ENCODE data around the gene GPN2. TPM values are rescaled to one million over a fixed set of nuclear protein-coding genes. Genes with fewer than 3 reads are reported as not detected.

The GPN2 gene
- total RNA-seq, result 10 to 100 TPM; 44.3 to 45.6 TPM

DNA sequence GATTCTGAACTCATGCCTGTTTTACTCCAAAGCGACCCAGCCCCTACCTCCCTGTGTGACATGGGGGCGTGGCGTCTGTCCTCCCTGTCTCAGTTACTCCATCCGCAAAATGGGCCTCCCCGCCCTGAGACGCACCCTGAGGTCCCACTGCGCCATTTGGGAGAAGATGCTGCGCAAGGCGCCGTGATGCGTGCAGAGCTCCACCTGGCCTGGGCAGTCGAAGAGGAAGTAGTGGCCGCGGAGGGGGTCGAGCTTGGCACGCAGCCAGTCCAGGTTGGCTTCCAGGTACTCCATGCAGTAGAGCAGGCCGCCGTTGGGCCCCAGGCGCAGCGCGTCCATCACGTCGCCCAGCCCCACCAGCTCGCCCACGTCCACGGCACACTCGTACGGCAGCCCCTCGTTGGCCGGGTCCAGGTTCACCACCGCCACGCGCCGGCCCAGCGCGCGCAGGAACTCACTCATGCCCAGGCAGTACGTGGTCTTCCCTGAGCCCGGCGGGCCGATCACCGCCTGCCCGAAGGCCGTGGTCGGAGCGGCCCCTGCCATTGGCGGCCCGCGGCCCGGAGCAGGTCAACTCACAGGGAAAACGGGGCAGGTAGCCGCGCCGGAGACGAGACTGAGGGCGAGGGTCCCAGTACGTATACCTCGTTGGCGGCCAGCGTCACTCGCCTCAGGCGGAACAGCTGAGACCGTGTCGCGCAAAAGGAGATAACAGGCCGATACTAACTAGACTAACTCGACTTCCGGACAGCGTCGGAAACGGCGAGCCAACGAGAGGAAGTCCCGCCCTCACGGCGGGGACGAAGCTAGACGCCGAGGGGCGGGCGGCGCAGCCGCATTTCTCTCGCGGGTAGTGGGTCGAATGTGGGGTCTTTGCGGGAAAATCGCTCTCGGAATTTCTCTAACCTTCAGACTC is at the start of gene GPN2:
TSS of gene GPN2 (minus strand) at position 733 of the 916 bp plus-strand sequence. CDS start at position 546, 187 bp downstream.
- Mint-ChIP-seq H3K36me3 (ENCODE audit: low read depth) (peaks cover 44% of the 10 kb centered on the region), H3K9me3 (ENCODE audit: low read depth) (no peaks in the 10 kb centered on the region)
- CTCF ChIA-PET, result interaction anchor here (0.6 to 2.4 kb wide), 13 partner anchors 8 to 305 kb away, joined by 3 to 20 read pairs (median 3); partner anchors contain the start of gene GPATCH3

DNA sequence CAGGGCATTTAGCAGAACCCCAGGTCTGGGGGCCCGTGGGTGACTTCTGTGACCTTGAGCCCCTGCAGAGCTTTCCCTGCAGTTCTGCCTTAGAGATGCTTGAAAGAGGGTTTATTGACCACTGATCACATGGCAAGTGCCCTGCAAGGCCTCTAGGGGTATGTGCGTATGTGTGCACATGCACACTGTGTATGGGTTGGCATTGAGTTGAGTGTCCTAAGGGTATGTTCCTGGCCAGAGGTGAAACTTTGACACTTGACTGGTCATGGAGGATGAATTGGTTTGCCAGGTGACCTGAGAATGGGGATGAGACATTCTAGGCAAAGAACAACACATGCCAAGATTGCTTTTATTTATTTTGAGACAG is 48.6 kb upstream of the GPN2 start:
- Mint-ChIP-seq H3K9me3 (ENCODE audit: low read depth) (no peaks in the 10 kb centered on the region), H3K27me3 (no peaks in the 10 kb centered on the region), H3K36me3 (ENCODE audit: low read depth) (peaks cover 31% of the 10 kb centered on the region), H3K4me1 (no peaks in the 10 kb centered on the region), H3K4me3 (no peak overlapping the region), H3K27ac (no peak overlapping the region)
- DNase-seq (no peak), ATAC-seq (no peak)
- intact Hi-C loops (cut with DNase I, micrococcal nuclease), result no loop called here
- ChIA-PET POLR2A (interaction anchor here (0.6 kb wide), 1 partner anchor 75 kb away, joined by 3 read pairs; no protein-coding TSS in a partner anchor), CTCF (no interaction called here)

More for the DNA sequence above, at the start of gene GPN2:
- POLR2A ChIA-PET, result interaction anchor here (0.5 to 2.6 kb wide), 14 partner anchors 10 to 1358 kb away, joined by 3 to 20 read pairs (median 4); partner anchors contain the start of genes DHDDS, GPATCH3 and NUDC
- DNase-seq (peak; percentile 86), ATAC-seq (peak; percentile 97)
- H3K27me3 Mint-ChIP-seq, result no peaks in the 10 kb centered on the region
- intact Hi-C loops (cut with DNase I, micrococcal nuclease), result loop anchor here (1.0 to 2.0 kb wide), 5 partner anchors 10 to 265 kb away; partner anchors contain the start of genes GPATCH3 (in 2 of the 2), NUDC (in 2 of the 2) and SLC9A1 (in 1 of the 2)
- H3K27ac Mint-ChIP-seq, result peak within 1 kb of the TSS; percentile 91
- H3K4me3 Mint-ChIP-seq, result peak within 1 kb of the TSS; percentile 92
- H3K4me1 Mint-ChIP-seq, result peaks cover 22% of the 10 kb centered on the region

DNA sequence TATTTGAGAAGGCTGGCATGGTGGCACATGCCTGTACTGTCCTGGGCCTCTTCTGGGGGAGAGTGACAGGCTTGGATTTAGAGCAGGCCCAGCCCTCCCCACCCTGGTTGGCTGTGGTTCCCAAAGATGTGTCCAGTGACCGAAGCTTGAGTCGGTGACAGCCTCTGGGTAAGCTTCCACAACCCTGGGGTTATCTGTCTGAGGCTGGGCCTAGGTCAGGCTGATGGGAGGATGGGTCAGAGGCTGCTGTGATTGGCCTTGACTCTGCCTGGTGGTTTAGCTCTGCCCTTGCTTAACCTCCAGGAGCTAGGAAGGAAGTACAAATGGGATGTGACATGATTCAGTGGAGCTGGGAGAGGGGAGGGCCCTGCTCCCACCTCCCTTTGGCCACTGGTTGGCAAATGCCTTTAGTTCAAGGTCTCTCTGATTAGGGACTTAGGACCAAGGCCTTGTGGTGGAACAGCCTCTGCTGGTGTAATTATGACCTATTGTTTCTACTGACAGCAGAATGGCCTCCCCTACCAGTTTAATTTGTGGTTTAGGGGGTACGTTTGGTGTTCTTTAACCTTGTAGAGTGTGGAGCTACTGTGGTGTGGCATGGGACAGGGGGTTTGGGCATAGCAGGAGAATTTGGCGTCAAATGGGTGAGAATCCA is 48.0 kb upstream of the GPN2 start:
- CTCF ChIA-PET, result interaction anchor here (0.8 kb wide), 1 partner anchor 52 kb away, joined by 3 read pairs; no protein-coding TSS in a partner anchor

DNA sequence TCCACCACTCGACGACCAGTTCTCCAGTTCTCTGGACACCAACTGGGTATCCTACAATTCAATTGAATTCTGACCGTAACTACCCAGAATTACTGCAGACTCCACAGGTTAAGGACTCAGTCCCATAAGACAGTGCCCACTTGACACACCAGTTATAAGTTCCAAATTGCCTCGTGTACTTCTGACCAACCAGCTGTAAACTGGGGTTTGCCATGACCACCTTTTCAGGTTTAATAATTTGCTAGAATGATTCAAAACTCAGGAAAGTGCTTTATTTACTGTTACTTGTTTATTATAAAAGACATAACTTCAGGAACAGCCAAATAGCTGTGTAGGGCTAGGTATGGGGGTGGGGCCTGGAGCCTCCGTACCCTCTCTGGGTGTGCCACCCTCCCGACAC is 46.7 kb upstream of the GPN2 start:
- Mint-ChIP-seq H3K9me3 (ENCODE audit: low read depth) (no peaks in the 10 kb centered on the region), H3K27ac (no peak overlapping the region), H3K4me3 (no peak overlapping the region), H3K36me3 (ENCODE audit: low read depth) (peaks cover 25% of the 10 kb centered on the region), H3K27me3 (no peaks in the 10 kb centered on the region), H3K4me1 (no peaks in the 10 kb centered on the region)
- CTCF ChIA-PET, result no interaction called here
- ATAC-seq, result no peak
- no peak for DNase-seq
- POLR2A ChIA-PET, result no interaction called here
- intact Hi-C loops (cut with DNase I, micrococcal nuclease), result no loop called here

More for the DNA sequence above, 48.0 kb upstream of the GPN2 start:
- H3K4me1 Mint-ChIP-seq, result no peaks in the 10 kb centered on the region
- no peaks in the 10 kb centered on the region for H3K27me3 Mint-ChIP-seq
- H3K36me3 Mint-ChIP-seq (ENCODE audit: low read depth), result peaks cover 29% of the 10 kb centered on the region
- intact Hi-C loops (cut with DNase I, micrococcal nuclease), result no loop called here
- POLR2A ChIA-PET, result interaction anchor here (0.6 kb wide), 2 partner anchors 13 to 74 kb away, joined by 3 to 5 read pairs; no protein-coding TSS in a partner anchor
- no peak for ATAC-seq
- no peak overlapping the region for H3K4me3 Mint-ChIP-seq
- H3K9me3 Mint-ChIP-seq (ENCODE audit: low read depth), result no peaks in the 10 kb centered on the region
- no peak for DNase-seq
- H3K27ac Mint-ChIP-seq, result no peak overlapping the region

DNA sequence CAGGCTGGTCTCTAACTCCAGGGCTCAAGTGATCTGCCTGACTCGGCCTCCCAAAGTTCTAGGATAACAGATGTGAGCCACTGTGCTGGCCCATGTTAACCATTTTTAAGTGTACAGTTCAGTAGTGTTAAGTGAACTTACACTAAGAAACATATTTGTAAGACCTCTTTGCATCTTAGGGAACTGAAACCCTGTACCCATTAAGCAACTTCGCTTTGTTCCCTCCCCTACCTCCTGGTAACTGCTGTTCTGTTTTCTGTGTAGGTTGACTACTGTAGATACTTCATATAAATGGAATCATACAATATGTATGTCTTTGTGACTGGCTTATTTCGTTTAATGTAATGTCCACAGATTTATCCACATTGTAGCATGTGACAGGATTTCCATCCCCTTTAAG is 42.4 kb upstream of the GPN2 start:
- POLR2A ChIA-PET, result no interaction called here
- no peaks in the 10 kb centered on the region for H3K9me3 Mint-ChIP-seq (ENCODE audit: low read depth)
- CTCF ChIA-PET, result interaction anchor here (0.6 kb wide), 1 partner anchor 8 kb away, joined by 3 read pairs; no protein-coding TSS in a partner anchor
- H3K27ac Mint-ChIP-seq, result no peak overlapping the region
- no peak for ATAC-seq
- DNase-seq, result no peak
- intact Hi-C loops (cut with DNase I, micrococcal nuclease), result no loop called here
- H3K36me3 Mint-ChIP-seq (ENCODE audit: low read depth), result peaks cover 42% of the 10 kb centered on the region
- H3K4me3 Mint-ChIP-seq, result no peak overlapping the region
- no peaks in the 10 kb centered on the region for H3K4me1 Mint-ChIP-seq
- no peaks in the 10 kb centered on the region for H3K27me3 Mint-ChIP-seq

DNA sequence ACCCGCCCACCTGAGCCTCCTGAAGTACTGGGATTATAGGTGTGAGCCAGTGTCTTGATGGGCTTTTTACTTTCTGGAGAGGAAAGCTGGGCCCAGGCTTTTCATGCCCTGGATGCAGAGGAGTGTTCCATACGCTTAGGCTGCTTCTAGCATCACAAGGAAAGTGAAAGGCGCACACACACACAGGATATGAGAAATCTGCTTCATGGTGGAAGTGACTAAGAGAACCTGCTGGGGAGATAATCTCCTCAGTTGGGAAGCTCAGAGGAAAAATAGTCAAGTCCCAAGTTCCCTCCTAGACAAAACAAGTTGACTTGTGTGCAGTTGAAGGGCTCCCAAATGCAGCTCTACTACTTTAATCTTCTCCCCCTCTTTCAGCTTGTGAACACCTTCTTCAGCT is 33.6 kb upstream of the GPN2 start:
- Mint-ChIP-seq H3K4me1 (peaks cover 41% of the 10 kb centered on the region), H3K9me3 (ENCODE audit: low read depth) (no peaks in the 10 kb centered on the region), H3K27me3 (no peaks in the 10 kb centered on the region), H3K27ac (peak overlapping the region; percentile 90), H3K4me3 (peak overlapping the region; percentile 82), H3K36me3 (ENCODE audit: low read depth) (peaks cover 51% of the 10 kb centered on the region)
- peak; percentile 36 for DNase-seq
- no peak for ATAC-seq
- ChIA-PET POLR2A (interaction anchor here (0.8 to 1.2 kb wide), 2 partner anchors 10 to 24 kb away, joined by 4 to 6 read pairs; no protein-coding TSS in a partner anchor), CTCF (interaction anchor here (0.6 to 1.2 kb wide), 5 partner anchors 9 to 168 kb away, joined by 3 to 6 read pairs (median 3); partner anchors contain the start of gene GPATCH3)
- intact Hi-C loops (cut with DNase I, micrococcal nuclease), result loop anchor here in 1 of 2 experiments (5.0 kb wide), 1 partner anchor 849 kb away; the partner anchor contains the start of gene STX12

DNA sequence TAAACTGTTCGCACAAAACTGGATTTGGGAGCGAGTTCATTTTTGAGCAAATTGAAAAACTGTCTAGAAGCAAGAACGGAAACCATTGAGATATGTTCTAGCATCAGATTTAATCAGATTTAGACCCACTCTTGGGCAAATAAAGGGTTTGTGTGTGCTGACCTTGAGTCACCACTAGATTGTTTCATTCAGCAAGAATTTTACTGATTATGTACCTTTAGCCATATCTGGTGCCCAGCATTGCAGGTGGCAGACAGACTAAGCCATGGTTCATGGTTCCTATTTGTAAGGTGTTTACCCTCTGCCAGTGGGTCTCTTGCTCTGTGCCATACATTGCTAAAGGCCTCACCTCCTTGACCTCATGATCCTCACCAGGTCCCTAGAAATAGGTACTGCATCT is 32.8 kb upstream of the GPN2 start:
- ChIA-PET POLR2A (interaction anchor here (0.8 to 1.2 kb wide), 2 partner anchors 10 to 25 kb away, joined by 4 to 6 read pairs; no protein-coding TSS in a partner anchor), CTCF (no interaction called here)
- peaks cover 43% of the 10 kb centered on the region for H3K36me3 Mint-ChIP-seq (ENCODE audit: low read depth)
- DNase-seq (no peak), ATAC-seq (no peak)
- peak overlapping the region; percentile 90 for H3K27ac Mint-ChIP-seq
- peak overlapping the region; percentile 82 for H3K4me3 Mint-ChIP-seq
- intact Hi-C loops (cut with DNase I, micrococcal nuclease), result loop anchor here in 1 of 2 experiments (5.0 kb wide), 1 partner anchor 849 kb away; the partner anchor contains the start of gene STX12
- H3K4me1 Mint-ChIP-seq, result peaks cover 41% of the 10 kb centered on the region
- H3K27me3 Mint-ChIP-seq, result no peaks in the 10 kb centered on the region
- no peaks in the 10 kb centered on the region for H3K9me3 Mint-ChIP-seq (ENCODE audit: low read depth)

DNA sequence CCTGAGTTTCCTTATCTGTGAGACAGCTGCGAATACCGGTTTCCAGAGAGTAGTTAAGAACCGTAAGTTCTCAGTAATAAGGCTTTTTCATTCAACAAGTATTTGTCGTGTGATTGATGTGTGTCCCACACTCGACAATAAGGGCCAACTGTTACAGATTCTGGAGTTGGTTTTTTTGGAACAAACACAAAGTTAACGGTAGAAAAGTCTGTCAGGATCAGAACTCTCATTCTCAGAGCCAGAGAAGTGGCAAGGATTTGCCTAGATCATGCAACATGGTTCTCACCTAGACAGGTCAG is 32.3 kb upstream of the GPN2 start:
- peak overlapping the region; percentile 82 for H3K4me3 Mint-ChIP-seq
- H3K36me3 Mint-ChIP-seq (ENCODE audit: low read depth), result peaks cover 38% of the 10 kb centered on the region
- H3K4me1 Mint-ChIP-seq, result peaks cover 41% of the 10 kb centered on the region
- no peak for DNase-seq
- intact Hi-C loops (cut with DNase I, micrococcal nuclease), result loop anchor here in 1 of 2 experiments (5.0 kb wide), 1 partner anchor 850 kb away; the partner anchor contains the start of gene STX12
- ATAC-seq, result no peak
- ChIA-PET POLR2A (interaction anchor here (0.6 to 2.6 kb wide), 2 partner anchors 17 to 22 kb away, joined by 4 to 10 read pairs; partner anchors contain the start of gene GPATCH3), CTCF (interaction anchor here (0.6 to 1.3 kb wide), 2 partner anchors 74 to 84 kb away, joined by 4 read pairs; no protein-coding TSS in a partner anchor)
- H3K27ac Mint-ChIP-seq, result peak overlapping the region; percentile 90
- H3K9me3 Mint-ChIP-seq (ENCODE audit: low read depth), result no peaks in the 10 kb centered on the region
- no peaks in the 10 kb centered on the region for H3K27me3 Mint-ChIP-seq

DNA sequence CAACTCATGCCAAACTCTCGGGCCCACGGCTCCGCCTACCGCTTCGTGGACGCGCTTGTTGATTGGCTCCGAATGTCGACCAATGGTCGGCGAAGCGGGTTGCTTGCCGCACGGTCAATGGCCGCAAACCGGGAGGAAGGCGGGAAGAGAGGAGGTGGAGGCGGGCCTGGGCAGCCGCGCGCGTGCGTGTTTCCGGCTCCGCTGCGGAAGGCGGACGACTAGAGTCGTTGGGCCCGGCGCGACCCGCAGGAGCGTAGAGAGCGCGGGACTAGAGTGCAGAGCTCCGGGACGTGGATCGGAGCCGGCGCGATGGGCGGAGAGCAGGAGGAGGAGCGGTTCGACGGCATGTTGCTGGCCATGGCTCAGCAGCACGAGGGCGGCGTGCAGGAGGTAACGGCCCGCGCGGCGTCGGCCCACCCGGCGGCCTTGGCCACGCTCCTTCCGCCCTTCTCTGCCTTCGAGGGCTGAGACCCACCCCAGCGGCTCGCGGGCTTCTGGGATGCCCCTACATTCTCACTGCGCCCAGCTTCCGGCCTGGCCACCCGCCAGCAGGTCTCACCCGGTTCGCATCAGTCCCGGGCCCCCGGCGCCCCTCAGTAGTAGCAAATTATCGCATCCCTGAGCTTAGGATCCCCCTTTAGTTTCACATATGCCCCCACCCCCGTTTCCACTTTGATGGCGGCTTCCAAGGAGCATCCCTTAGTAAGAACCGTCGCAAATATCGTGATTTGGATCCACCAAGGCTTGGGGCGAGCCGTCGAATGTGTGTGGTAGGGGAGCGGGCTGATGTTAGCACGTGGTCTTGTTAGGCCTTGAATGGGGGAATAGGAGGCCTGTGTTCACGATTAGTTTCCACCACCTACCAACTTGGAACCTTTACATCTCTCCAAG is 31.7 kb upstream of the GPN2 start, which contains the start of gene NUDC:
TSS of gene NUDC (plus strand) at position 204 of the 891 bp plus-strand sequence. CDS start at position 310, 106 bp downstream.
- POLR2A ChIA-PET, result interaction anchor here (0.6 to 2.6 kb wide), 3 partner anchors 17 to 32 kb away, joined by 4 to 10 read pairs (median 4); partner anchors contain the start of genes GPATCH3 and GPN2
- peak; percentile 98 for ATAC-seq

More for the DNA sequence above, 31.7 kb upstream of the GPN2 start, which contains the start of gene NUDC:
- Mint-ChIP-seq H3K27ac (peak within 1 kb of the TSS; percentile 90), H3K4me3 (peak within 1 kb of the TSS; percentile 82), H3K27me3 (no peaks in the 10 kb centered on the region), H3K4me1 (peaks cover 38% of the 10 kb centered on the region), H3K36me3 (ENCODE audit: low read depth) (peaks cover 34% of the 10 kb centered on the region), H3K9me3 (ENCODE audit: low read depth) (no peaks in the 10 kb centered on the region)
- CTCF ChIA-PET, result interaction anchor here (0.6 to 1.5 kb wide), 7 partner anchors 17 to 523 kb away, joined by 3 to 4 read pairs (median 3); partner anchors contain the start of gene GPATCH3
- intact Hi-C loops (cut with DNase I, micrococcal nuclease), result loop anchor here (1.0 to 5.0 kb wide), 14 partner anchors 21 to 851 kb away; partner anchors contain the start of genes GPATCH3 (in 2 of the 2), GPN2 (in 2 of the 2), HMGN2 (in 1 of the 2) and PDIK1L (in 1 of the 2)
- peak; percentile 98 for DNase-seq

All from activated CD4-positive, alpha-beta T cell treated with anti-CD3 and anti-CD28 coated beads for 36 hours (primary cell).